ENCODE results near the gene PALM2AKAP2. TPM values are rescaled to one million over a fixed set of nuclear protein-coding genes. Genes with fewer than 3 reads are reported as not detected.

The PALM2AKAP2 gene
- total RNA-seq, 5 donors from 2014 or later (not counting 1 experiment from before 2014, with no cell fraction given): not detected

DNA sequence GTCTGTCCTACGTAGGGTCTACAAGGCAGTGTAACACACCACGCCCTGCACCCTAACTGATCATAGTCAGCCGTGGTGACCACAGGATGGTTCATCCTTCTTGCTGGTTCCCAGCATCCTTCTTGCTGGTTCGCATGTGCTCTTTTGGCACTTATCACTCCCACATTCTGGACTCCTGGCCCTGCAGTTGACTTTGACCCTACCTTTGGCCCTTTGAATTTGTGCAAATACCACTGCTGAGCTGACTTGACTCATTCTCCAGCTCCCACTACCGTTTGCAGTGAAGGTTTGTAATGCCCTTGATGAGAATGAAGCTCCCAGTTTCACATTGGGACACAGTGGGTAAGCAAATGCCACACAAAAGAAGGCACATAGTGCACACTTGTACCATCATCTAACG, 33.8 kb downstream of the PALM2AKAP2 start:
- ChIA-PET POLR2A (no interaction called here), CTCF (no interaction called here)
- H3K27ac Mint-ChIP-seq: no peak overlapping the region
- no peaks in the 10 kb centered on the region for H3K4me1 Mint-ChIP-seq
- Histone ChIP-seq H3K36me3 (ENCODE audit: control insufficient read depth in 2 of 2, extremely low read depth in 1 of 2, insufficient read depth in 1 of 2, low read length in 1 of 2) (no peaks in the 10 kb centered on the region), H3K4me1 (ENCODE audit: control insufficient read depth in 1 of 2, extremely low read depth in 1 of 2, insufficient read depth in 2 of 2, low read length in 2 of 2) (no peaks in the 10 kb centered on the region), H3K27me3 (replicated peaks in 1 of 2; ENCODE audit: control insufficient read depth in 2 of 2, extremely low read depth in 1 of 2, insufficient read depth in 2 of 2, low read length in 1 of 2) (peaks cover 0 to 7% of the 10 kb centered on the region in 2 experiments), H3K9me3 (no peaks in the 10 kb centered on the region), H3K27ac (ENCODE audit: low read length) (no peak overlapping the region), H3K4me3 (ENCODE audit: control insufficient read depth in 1 of 2, extremely low read depth in 1 of 2, low read length in 1 of 2) (no peak overlapping the region)
- 80% methylated on average over 4 of the region's 6 CpGs for WGBS (ENCODE audit: insufficient coverage)
- no peak overlapping the region for H3K4me3 Mint-ChIP-seq
- DNase-seq (no peak), ATAC-seq (replicated peaks in 1 of 4) (no peak)
- no peaks in the 10 kb centered on the region for H3K9me3 Mint-ChIP-seq
- no peaks in the 10 kb centered on the region for H3K36me3 Mint-ChIP-seq
- peaks cover 2 to 21% of the 10 kb centered on the region in 2 donors for H3K27me3 Mint-ChIP-seq

DNA sequence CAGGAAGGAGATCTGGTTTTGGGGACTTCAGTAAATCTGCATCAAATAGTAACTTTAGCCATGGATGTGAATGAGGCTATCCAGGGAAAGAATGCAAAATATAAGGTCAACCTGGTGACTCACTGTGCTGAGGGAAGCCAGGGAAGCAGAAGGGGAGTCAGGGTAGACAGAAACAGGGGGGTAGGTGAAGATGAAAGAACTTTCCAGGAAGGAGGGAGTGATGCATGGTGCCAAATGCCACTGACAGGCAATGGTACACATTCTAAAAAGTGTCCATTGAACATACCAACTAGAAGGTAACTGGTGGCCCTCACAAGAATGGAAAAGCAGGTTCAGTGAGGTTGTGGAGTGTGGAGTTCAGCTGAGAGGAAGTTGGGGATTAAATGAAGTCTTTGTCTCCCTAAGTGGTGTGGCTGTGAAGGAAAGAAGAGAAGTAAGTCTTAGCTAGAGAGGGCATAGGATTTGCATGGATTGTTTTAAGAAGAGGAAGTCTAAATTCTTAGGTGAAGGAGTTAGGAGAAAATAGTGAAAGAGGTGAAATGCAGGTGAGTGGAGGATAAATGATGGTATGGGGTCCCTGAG, 35.5 kb downstream of the PALM2AKAP2 start:
- peaks cover 0 to 6% of the 10 kb centered on the region in 2 experiments for H3K27me3 ChIP-seq (replicated peaks in 1 of 2; ENCODE audit: control insufficient read depth in 2 of 2, extremely low read depth in 1 of 2, insufficient read depth in 2 of 2, low read length in 1 of 2)
- POLR2A ChIA-PET: no interaction called here
- H3K9me3 Mint-ChIP-seq: no peaks in the 10 kb centered on the region
- no peak overlapping the region for H3K27ac ChIP-seq (ENCODE audit: low read length)
- peaks cover 5 to 15% of the 10 kb centered on the region in 2 donors for H3K27me3 Mint-ChIP-seq
- H3K36me3 Mint-ChIP-seq: no peaks in the 10 kb centered on the region
- DNase-seq (no peak), ATAC-seq (replicated peaks in 1 of 4) (no peak)
- CTCF ChIA-PET: no interaction called here
- no peak overlapping the region for H3K4me3 ChIP-seq (ENCODE audit: control insufficient read depth in 1 of 2, extremely low read depth in 1 of 2, low read length in 1 of 2)
- no peak overlapping the region for H3K27ac Mint-ChIP-seq
- H3K36me3 ChIP-seq (ENCODE audit: control insufficient read depth in 2 of 2, extremely low read depth in 1 of 2, insufficient read depth in 1 of 2, low read length in 1 of 2): no peaks in the 10 kb centered on the region
- no peaks in the 10 kb centered on the region for H3K9me3 ChIP-seq
- no peak overlapping the region for H3K4me3 Mint-ChIP-seq
- H3K4me1 ChIP-seq (ENCODE audit: control insufficient read depth in 1 of 2, extremely low read depth in 1 of 2, insufficient read depth in 2 of 2, low read length in 2 of 2): no peaks in the 10 kb centered on the region
- H3K4me1 Mint-ChIP-seq: no peaks in the 10 kb centered on the region

GRCh38 chr9:109816490-109816889, 36.5 kb downstream of the PALM2AKAP2 start:
- no peak overlapping the region for H3K27ac Mint-ChIP-seq
- H3K27me3 ChIP-seq (replicated peaks in 1 of 2; ENCODE audit: control insufficient read depth in 2 of 2, extremely low read depth in 1 of 2, insufficient read depth in 2 of 2, low read length in 1 of 2): peaks cover 0 to 6% of the 10 kb centered on the region in 2 experiments
- no peaks in the 10 kb centered on the region for H3K9me3 ChIP-seq
- DNase-seq (no peak), ATAC-seq (replicated peaks in 1 of 4) (no peak)
- H3K4me3 ChIP-seq (ENCODE audit: control insufficient read depth in 1 of 2, extremely low read depth in 1 of 2, low read length in 1 of 2): no peak overlapping the region
- no peaks in the 10 kb centered on the region for H3K9me3 Mint-ChIP-seq
- ChIA-PET CTCF (no interaction called here), POLR2A (no interaction called here)
- no peak overlapping the region for H3K27ac ChIP-seq (ENCODE audit: low read length)
- no peak overlapping the region for H3K4me3 Mint-ChIP-seq
- H3K36me3 Mint-ChIP-seq: no peaks in the 10 kb centered on the region
- H3K36me3 ChIP-seq (ENCODE audit: control insufficient read depth in 2 of 2, extremely low read depth in 1 of 2, insufficient read depth in 1 of 2, low read length in 1 of 2): no peaks in the 10 kb centered on the region
- no peaks in the 10 kb centered on the region for H3K4me1 ChIP-seq (ENCODE audit: control insufficient read depth in 1 of 2, extremely low read depth in 1 of 2, insufficient read depth in 2 of 2, low read length in 2 of 2)
- peaks cover 4 to 8% of the 10 kb centered on the region in 2 donors for H3K27me3 Mint-ChIP-seq
- no peaks in the 10 kb centered on the region for H3K4me1 Mint-ChIP-seq
- 70% methylated on average over 4 of the region's 4 CpGs for WGBS (ENCODE audit: insufficient coverage)

DNA sequence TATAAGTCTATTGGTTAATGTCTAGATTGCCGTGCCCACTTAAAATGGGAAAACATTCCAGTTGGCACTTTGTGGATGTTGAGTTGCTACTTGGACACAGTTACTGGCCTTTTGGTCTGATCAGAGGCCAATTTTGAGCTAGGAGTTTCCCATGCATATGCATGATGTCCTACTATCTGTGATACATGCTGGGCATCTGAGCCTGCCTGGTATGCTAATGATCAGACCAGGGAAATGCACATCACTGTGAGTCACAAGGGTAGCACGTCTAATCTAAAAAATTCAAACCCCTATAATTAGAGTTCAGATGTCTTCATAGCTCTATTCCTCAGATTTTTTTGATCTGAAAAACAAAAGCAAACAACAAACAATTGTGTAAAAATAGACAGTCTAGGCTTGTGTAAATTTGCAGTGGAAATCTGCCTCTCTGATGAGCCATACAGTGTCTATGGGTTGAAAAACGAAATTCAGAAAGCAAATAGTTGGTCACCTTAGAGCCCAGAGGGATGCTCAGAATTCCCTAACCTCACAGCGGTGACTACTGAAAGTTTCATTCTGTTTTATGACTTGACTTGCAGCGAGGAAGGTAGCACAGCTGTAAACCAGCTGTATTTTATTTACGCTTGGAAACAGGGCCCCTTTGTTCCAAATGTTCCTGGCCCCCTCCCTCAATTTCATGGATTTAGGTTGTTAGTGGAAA, 37.3 kb downstream of the PALM2AKAP2 start:
- Histone ChIP-seq H3K4me1 (ENCODE audit: control insufficient read depth in 1 of 2, extremely low read depth in 1 of 2, insufficient read depth in 2 of 2, low read length in 2 of 2) (no peaks in the 10 kb centered on the region), H3K27me3 (replicated peaks in 1 of 2; ENCODE audit: control insufficient read depth in 2 of 2, extremely low read depth in 1 of 2, insufficient read depth in 2 of 2, low read length in 1 of 2) (no peaks in the 10 kb centered on the region), H3K9me3 (no peaks in the 10 kb centered on the region), H3K4me3 (ENCODE audit: control insufficient read depth in 1 of 2, extremely low read depth in 1 of 2, low read length in 1 of 2) (no peak overlapping the region), H3K27ac (ENCODE audit: low read length) (no peak overlapping the region), H3K36me3 (ENCODE audit: control insufficient read depth in 2 of 2, extremely low read depth in 1 of 2, insufficient read depth in 1 of 2, low read length in 1 of 2) (no peaks in the 10 kb centered on the region)
- peaks cover 5 to 8% of the 10 kb centered on the region in 2 donors for H3K27me3 Mint-ChIP-seq
- H3K4me3 Mint-ChIP-seq: no peak overlapping the region
- CTCF ChIA-PET: no interaction called here
- no peaks in the 10 kb centered on the region for H3K36me3 Mint-ChIP-seq
- WGBS (ENCODE audit: insufficient coverage): 55% methylated on average over 2 of the region's 6 CpGs
- ATAC-seq (replicated peaks in 1 of 4): no peak
- no peak overlapping the region for H3K27ac Mint-ChIP-seq
- POLR2A ChIA-PET: no interaction called here
- H3K9me3 Mint-ChIP-seq: no peaks in the 10 kb centered on the region
- no peaks in the 10 kb centered on the region for H3K4me1 Mint-ChIP-seq
- DNase-seq: no peak

- DNase-seq (peak in 6 of 35 experiments; percentile 1 to 56 (median 6)), ATAC-seq (replicated peaks in 1 of 4) (no peak)
- WGBS (ENCODE audit: insufficient coverage): 0% methylated on average over 3 of the region's 9 CpGs
- H3K27ac Mint-ChIP-seq: no peak overlapping the region
- POLR2A ChIA-PET: no interaction called here
- Histone ChIP-seq H3K4me1 (ENCODE audit: control insufficient read depth in 1 of 2, extremely low read depth in 1 of 2, insufficient read depth in 2 of 2, low read length in 2 of 2) (no peaks in the 10 kb centered on the region), H3K27ac (ENCODE audit: low read length) (no peak overlapping the region), H3K27me3 (replicated peaks in 1 of 2; ENCODE audit: control insufficient read depth in 2 of 2, extremely low read depth in 1 of 2, insufficient read depth in 2 of 2, low read length in 1 of 2) (no peaks in the 10 kb centered on the region), H3K9me3 (no peaks in the 10 kb centered on the region), H3K4me3 (ENCODE audit: control insufficient read depth in 1 of 2, extremely low read depth in 1 of 2, low read length in 1 of 2) (no peak overlapping the region), H3K36me3 (ENCODE audit: control insufficient read depth in 2 of 2, extremely low read depth in 1 of 2, insufficient read depth in 1 of 2, low read length in 1 of 2) (no peaks in the 10 kb centered on the region)
- no peaks in the 10 kb centered on the region for H3K4me1 Mint-ChIP-seq
- peaks cover 11 to 13% of the 10 kb centered on the region in 2 donors for H3K27me3 Mint-ChIP-seq
- H3K4me3 Mint-ChIP-seq: no peak overlapping the region
- CTCF ChIA-PET: no interaction called here
- H3K36me3 Mint-ChIP-seq: no peaks in the 10 kb centered on the region
- H3K9me3 Mint-ChIP-seq: no peaks in the 10 kb centered on the region
Measured at GRCh38 chr9:109817846-109818472, 38.0 kb downstream of the PALM2AKAP2 start.

- Mint-ChIP-seq H3K9me3 (no peaks in the 10 kb centered on the region), H3K36me3 (no peaks in the 10 kb centered on the region), H3K4me1 (no peaks in the 10 kb centered on the region), H3K27me3 (peaks cover 17 to 18% of the 10 kb centered on the region in 2 donors), H3K27ac (no peak overlapping the region), H3K4me3 (no peak overlapping the region)
- Histone ChIP-seq H3K4me1 (ENCODE audit: control insufficient read depth in 1 of 2, extremely low read depth in 1 of 2, insufficient read depth in 2 of 2, low read length in 2 of 2) (no peaks in the 10 kb centered on the region), H3K27ac (ENCODE audit: low read length) (no peak overlapping the region), H3K36me3 (ENCODE audit: control insufficient read depth in 2 of 2, extremely low read depth in 1 of 2, insufficient read depth in 1 of 2, low read length in 1 of 2) (no peaks in the 10 kb centered on the region), H3K9me3 (no peaks in the 10 kb centered on the region), H3K4me3 (ENCODE audit: control insufficient read depth in 1 of 2, extremely low read depth in 1 of 2, low read length in 1 of 2) (no peak overlapping the region), H3K27me3 (replicated peaks in 1 of 2; ENCODE audit: control insufficient read depth in 2 of 2, extremely low read depth in 1 of 2, insufficient read depth in 2 of 2, low read length in 1 of 2) (peaks cover 0 to 2% of the 10 kb centered on the region in 2 experiments)
- 44% methylated on average over 1 of the region's 1 CpG for WGBS (ENCODE audit: insufficient coverage)
- no peak for ATAC-seq (replicated peaks in 1 of 4)
- POLR2A ChIA-PET: no interaction called here
- DNase-seq: no peak
- CTCF ChIA-PET: no interaction called here
Measured at GRCh38 chr9:109821711-109822110, 41.7 kb downstream of the PALM2AKAP2 start.
